Right lobe of liver (tissue), 4 donors: ENCODE measurements around the gene ADGRE3.
A peak's percentile ranks its signal among the peaks of the same experiment; 100 is the strongest.

ENCODE experiments used
- POLR2A ChIP-seq: fragments of 450-650 bp; IDR thresholded peaks from one replicate; pipeline ENCODE4 v1.6.1; 2017; ENCODE audit warnings: antibody characterized with exemption, mild to moderate bottlenecking
- TF ChIP-seq, protein P1 (sequence below), 4 donors: fragments of 200-600 bp in 3 of 4; fragments of 450-650 bp in 1 of 4; IDR thresholded peaks; one replicate each; pipeline versions ENCODE4 v1.5.1 to v1.8.0; 2016 to 2022; ENCODE audit warnings: antibody characterized with exemption in 4 of 4, mild to moderate bottlenecking in 2 of 4
- donor health status: DM: no; HTN: no; CAD: no.
- donor health status: DM: no; HTN: no; CAD: no.
- donor health status: DM: no; HTN: yes; CAD: no.

- TF ChIP-seq, protein P1, sequence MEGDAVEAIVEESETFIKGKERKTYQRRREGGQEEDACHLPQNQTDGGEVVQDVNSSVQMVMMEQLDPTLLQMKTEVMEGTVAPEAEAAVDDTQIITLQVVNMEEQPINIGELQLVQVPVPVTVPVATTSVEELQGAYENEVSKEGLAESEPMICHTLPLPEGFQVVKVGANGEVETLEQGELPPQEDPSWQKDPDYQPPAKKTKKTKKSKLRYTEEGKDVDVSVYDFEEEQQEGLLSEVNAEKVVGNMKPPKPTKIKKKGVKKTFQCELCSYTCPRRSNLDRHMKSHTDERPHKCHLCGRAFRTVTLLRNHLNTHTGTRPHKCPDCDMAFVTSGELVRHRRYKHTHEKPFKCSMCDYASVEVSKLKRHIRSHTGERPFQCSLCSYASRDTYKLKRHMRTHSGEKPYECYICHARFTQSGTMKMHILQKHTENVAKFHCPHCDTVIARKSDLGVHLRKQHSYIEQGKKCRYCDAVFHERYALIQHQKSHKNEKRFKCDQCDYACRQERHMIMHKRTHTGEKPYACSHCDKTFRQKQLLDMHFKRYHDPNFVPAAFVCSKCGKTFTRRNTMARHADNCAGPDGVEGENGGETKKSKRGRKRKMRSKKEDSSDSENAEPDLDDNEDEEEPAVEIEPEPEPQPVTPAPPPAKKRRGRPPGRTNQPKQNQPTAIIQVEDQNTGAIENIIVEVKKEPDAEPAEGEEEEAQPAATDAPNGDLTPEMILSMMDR (IDR thresholded peaks at IDR 0.05), result peak in 3 of 4 donors; percentile 27 to 41 (median 32)
- no peak for TF ChIP-seq POLR2A
Measured at GRCh38 chr19:14686411-14686810, 11.8 kb upstream of the ADGRE3 start.
